GM19328 (cell line): Measurements from ENCODE around the gene C4orf17.

Source experiments
- ATAC-seq: cut with Tn5 transposase; IDR thresholded peaks from one replicate; pipeline ENCODE4 v1.9.1; 2021; ENCODE audit warnings: mild to moderate bottlenecking, moderate library complexity; ENCODE audit not compliant: unreplicated experiment

Gene C4orf17

DNA sequence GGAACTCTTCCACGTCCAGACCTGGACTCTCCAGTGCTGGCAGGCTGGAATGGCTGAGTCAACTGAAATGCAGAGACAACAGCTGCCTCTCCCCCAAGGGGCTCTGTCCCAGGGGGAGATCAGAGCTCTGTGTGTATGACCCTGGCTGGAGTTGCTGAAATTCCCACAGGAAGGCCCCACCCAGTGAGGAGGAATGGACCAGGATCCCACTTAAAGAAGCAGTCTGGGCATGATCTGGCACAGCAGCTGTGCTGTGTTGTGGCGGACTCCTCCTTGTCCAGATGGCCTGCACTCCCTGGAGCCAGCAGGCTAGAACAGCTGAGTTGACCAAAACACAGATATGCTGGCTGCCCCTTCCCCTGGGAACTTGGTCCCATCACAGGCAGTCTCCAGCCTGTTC, 25.4 kb downstream of the C4orf17 start:
- ATAC-seq: no peak

DNA sequence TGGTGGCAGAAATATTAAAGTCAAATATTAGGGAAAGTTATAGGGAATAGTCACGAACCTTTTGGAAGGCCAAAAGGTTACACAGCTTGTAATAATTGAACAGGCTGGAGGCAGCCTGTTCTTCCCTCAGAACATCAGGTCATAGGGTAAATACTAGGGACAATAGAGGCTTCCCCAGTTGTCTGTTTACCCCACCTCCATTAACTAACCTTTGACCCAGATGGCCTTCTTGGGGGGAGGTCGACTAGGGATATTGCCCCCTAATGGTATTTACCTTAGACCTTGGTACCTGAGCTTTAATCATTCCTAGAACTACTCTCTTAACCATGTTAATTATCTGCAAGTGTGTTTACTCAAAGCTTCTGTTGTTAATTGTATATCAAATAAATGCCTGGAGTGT, 26.0 kb downstream of the C4orf17 start:
- no peak for ATAC-seq

DNA sequence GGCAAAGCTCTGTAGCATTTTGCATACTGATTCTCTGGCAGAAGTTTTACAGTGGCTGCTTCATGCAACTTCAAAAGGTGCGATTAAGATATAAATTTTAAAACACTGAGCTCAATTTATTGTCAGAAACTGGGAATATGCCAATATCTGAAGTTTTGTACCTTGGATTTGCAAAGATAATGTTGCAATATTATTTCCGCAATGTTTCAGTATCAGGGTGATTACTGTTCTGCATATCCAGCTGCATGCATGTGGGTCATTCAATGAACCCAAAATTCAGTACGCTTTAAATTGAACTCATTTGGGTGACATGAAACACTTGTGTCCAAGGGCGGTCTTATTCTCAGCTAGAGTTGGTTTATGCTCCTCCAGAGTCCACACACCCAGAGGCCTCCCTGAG, 26.9 kb downstream of the C4orf17 start:
- no peak for ATAC-seq

DNA sequence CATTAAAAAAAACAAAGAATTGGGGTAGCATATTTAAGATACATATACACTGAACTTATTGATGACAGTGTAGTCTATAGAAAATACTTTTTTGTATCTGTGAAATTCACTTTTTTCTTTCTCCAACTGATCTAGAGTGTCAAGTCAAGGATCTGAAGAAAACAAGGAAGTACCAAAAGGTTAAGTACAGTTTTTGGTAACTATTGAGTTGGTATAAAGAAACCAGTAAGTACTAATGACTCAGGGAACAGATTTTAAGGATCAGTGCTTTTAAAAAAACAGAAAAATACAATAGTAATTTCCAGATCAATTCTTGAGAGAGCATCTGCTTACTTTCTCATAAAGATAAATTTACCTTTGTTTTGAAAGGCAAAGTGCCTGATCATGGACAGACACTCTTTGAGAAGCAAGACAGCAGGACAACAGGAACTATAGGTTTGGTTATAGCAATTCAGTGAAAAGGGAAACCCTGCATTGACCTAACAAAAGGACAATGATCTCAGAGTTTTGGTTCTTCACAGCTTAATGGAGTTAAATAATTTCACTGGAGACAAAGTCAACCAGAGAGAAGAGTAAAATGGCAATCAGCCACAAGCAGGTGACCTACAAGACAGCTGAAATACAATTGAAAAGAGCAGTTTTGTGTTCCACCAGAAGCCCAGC, 29.6 kb downstream of the C4orf17 start:
- ATAC-seq: no peak

DNA sequence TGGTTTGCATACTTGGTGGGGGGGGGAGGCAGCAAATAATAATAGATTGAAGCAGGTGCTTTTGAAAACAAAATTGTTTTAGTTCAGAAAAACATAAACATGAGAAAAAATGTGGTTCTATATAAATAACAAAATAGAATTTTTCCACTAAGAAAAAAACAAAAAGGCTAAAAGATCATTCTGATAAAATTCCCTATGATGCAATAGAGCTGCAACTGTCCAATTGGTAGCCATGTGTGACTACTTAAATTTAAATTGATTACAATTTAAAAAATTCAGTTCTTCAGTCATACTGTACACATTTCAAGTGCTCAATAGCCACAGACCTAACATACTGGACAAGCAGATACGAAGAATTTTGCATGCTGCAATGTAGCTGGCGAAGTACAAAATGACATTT, 42.1 kb downstream of the C4orf17 start:
- ATAC-seq: no peak

DNA sequence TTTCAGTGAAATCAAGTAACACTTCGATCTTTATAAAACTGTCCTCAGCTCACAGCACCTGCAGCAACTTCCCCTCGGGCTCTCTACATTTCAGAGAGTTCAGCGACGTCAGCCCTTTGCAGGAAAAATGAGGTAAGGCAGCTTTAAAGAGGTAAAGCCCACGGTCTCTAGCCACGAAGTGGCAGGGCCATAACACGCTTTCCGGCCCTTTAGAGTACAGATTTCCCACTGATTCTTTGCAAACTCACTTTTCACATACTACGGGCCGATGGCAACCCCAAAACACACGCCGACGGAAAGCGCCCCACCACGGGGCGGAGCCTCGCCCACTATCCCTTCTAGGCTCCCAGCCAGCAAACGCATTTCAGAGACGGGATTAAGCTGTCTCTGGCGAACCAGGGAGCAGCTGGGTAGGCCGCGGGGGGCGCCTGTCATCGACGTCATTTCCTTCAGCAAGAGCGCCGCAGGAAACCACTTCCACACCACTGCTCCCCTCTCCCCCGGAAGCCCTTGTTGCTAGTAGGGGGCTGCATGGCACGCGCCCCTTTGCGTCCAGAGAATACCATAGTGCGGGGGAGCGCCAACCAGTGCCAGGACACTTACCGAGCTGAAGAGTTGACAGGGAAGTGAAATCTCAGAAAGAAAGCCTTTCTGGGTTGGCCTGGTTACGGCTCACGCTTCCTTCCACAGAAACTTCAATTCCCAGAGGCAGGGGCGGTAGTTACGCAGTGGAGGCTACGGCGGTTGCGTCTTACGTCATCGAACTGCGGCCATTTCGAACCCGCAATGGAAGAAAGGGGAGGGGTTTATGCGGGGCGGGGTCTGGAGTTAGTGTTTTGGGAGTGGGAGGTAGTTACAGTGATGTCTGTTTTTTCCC, 52.7 kb downstream of the C4orf17 start, which contains the start of gene TRMT10A:
Gene TRMT10A (minus strand): TSS at position 730 of the 877 bp plus-strand sequence. CDS start 4,701 bp downstream, outside the sequence.
- ATAC-seq: peak; percentile 95

DNA sequence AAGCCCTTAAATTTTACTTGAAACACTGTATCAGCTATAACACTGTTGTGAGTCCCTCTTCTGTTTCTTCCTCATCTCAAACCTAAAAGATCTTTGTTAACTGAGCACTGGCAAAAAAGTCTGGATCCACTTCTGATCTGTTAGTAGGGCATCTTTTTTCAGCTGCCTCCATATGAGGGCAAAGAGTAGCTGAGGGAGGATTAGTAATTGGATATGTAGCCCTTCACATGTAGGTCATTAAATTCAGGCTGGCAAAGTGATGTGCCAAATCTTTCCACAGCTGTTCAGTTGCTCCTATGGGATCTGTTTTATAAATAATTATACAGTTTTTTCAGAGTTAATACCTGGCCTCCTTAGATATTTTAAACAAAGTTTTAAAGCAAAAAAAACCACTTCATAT, 54.1 kb downstream of the C4orf17 start:
- ATAC-seq: no peak

DNA sequence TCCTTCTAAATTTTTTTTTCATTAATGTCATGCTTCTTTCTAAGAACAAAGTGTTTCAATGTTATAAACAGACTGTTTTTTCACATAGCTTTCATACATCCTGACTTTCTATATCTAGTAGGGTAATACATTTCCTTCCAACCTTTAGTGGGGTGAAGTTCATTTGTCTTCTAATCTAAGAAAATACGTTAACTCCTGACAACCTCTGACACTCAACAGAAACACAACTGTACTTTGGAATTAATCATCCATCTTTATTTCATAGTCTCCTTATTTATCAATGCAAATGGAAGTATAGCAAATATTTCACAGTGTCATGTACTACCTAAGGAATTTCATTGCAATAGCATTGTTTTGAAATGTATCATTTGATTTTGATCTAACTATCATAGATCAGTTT, 61.1 kb downstream of the C4orf17 start:
- no peak for ATAC-seq

DNA sequence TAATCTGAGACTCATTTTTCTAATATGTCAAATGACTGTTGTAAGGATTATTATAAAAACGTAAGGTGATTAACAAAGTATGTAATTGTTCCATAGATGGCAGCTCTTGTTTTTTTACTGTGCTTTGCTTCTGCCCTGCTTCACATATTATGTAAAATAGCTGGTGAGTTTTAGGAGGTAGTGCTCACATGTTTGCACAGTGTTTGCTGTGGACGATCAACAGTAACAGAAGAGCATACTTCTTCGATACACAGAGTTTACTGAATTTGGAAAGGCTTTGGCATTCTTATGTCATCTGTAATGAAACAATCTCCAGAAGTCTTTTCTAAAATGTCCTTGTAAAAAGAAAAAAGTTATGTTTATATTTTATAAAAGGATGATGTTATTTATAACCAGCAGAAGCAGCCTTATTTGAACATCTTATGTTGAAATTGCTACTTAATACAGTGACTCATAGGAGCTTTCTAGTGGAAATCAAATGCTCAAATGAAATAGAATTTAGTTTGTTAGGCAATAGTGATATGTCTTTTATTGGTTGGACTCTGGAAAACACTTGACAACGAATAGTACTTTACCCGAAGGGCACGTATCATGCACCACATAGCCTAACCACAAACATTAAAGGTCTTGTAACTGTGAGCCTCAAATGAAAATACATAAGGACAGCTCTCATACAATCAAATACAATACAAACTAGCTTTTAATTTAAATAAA, 61.9 kb downstream of the C4orf17 start:
- ATAC-seq: no peak

DNA sequence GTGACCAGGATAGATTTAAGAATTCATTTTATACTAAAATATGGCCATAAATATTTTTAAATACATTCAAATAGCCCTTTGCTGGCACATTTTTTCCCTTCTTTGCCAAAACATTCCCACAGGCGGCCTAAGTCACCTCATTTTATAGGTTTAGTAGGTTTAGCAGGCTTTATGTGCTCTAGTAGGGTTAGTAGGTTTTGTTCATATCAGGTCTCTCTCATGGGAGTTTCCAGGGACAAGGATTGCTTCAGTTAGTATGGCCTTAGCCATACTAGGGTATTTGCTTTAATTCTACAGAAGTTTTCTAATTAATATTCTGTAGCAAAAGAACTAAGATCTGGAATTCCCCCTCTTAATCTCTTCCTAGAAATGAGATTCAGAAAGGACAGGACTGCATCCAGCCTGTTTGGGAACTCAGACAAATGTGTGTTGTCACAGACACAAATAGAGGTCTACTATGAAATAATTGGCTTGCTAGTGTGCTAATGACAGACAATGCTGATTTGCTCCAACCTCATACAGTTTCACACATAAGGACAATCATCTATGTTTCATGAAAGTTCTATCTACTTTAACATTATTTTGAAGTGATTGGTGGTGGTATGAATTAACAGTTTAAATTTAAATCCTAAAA, 63.0 kb downstream of the C4orf17 start:
- ATAC-seq: no peak

DNA sequence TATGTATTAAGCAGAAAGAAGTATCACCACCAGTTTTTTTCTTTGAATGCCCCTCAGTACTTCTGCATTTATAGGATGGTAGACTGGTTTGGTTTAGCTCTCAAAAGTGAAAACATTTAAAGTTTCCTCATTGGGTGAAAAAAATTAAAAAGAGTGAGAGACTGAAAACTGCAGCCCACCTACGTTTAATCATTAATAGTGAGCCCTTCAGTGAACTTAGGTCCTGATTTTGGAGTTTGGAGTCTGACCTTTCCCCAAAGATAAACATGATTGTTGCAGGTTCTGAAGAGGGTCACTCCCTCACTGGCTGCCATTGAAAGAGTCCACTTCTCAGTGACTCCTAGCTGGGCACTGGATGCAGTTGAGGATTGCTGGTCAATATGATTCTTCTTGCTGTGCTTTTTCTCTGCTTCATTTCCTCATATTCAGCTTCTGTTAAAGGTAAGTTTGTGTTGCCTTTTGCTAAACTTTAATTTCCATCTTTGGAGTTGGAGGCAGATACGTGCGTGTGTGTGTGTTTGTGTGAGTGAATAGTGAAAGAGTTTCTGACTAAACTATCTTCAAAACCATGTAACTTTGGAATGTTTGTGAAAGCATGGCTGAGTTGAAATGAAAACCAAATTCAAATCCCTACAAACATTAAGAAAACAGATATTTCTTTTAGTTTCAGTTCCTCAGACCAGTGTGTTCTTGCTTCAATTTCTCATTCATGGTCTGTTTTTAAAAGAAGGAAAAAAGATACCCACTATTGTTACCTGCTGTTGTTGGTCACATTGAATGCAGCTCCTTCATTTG, 63.9 kb downstream of the C4orf17 start, which contains the start of gene MTTP:
Gene MTTP (plus strand): TSS at position 295 of the 795 bp plus-strand sequence. CDS start 86 bp downstream, at position 381.
- peak; percentile 89 for ATAC-seq

DNA sequence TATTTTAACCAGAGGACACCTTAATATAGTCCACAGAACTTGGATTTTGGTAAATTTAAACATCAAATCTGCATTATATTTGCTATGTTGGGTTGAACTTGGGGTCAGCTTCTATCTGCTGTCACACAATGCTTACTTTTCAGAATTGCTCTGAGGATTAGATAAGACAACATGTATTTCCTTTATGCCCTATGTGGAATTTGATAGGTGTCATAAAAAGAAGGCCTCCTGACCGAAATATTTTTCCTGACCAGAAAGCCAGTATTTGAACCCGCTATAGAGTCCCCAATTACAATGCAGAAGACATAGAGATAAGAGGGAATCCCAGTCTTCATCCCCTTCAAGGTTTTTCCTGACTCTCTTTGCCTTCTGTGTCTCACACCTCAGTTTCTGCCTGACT, 67.9 kb downstream of the C4orf17 start:
- no peak for ATAC-seq

DNA sequence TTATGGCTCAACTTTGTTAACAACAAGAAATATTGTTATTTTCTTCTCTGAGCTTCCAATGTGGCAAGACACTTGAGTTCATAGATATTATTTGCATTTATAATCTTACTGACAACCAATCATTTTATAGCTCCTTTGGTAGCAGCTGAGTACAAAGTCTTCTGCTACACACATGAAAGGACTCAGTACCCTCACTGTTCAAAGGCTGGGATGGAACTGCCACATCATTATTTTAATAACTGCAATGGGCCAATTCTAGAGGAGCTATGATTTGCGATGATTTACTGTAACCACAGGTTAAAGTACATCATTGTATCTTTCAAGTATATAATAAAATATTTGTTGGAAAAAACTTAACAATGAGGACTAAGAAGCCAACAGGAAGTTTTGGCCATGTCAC, 74.7 kb downstream of the C4orf17 start:
- no peak for ATAC-seq

DNA sequence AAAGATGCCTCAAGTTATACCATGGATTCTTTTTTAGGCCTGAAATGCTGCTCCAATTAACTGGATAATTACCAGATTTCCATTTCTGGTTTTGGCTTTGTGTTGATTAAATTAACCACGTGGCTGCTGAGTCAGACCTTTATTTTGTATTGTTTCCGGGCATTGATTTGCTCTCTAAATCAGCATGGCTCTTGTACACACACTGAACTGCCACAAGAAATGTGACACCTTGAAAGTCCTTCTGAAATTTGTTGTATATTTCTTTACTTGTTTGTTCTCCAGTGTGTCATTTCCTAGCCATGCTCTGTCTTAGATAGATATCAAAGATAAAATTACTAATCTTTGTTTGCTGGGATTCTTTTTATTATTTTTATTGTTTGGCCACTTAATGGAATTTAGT, 75.5 kb downstream of the C4orf17 start:
- no peak for ATAC-seq

DNA sequence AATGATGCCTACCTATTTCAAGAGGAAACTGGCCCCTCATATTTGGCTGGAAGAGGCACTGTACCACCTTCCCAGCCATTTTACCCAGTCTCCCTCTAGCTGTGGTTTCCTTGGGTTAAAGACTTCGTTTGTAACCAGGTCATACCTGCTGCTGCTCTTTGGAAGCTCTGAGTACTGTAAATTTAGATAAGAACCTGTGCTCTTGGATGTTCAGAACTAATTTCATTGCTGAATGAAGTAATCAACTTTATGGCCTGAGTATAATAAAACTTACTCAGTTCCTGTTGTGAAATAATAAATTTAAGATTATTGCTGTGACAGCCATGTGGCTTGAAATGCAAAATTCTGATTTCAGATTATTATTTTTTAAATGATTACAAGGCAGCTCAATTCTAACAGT, 76.0 kb downstream of the C4orf17 start:
- ATAC-seq: no peak

DNA sequence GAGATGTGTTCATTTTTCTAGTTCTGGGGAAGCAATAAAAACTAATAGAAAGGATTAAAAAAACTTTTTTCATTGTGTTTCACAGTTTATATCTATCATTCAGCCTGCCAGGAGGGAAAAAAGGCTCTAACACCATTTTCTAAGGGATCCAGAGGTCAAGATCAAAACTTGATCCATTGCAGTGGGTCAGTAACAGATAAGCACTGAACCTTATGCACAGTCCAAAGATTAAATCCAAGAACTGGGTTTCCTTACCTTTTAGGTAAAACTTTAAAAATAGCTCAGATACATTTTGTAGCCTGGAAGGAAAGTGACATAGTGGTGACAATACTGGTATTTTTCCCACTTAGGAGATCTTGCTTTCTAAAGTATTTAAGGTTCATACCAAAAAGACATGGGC, 76.5 kb downstream of the C4orf17 start:
- ATAC-seq: no peak

DNA sequence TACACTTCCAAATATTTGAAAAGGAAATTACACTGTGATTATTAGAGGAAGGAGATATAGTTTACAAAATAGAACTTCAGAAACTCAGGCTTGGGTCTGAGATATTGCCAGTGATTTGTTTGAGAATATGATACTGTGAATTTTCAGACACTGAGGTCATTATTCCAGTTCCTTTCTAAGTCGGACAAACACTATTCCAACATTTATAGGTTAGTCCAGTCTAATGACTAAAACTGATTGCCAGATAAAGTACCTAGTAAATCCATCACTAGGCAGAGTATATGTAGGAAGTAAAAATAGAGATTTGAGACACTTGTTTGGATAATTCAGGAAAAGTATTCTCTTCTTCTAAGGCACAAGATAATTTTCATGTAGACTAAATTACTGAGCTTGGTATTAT, 77.0 kb downstream of the C4orf17 start:
- no peak for ATAC-seq

DNA sequence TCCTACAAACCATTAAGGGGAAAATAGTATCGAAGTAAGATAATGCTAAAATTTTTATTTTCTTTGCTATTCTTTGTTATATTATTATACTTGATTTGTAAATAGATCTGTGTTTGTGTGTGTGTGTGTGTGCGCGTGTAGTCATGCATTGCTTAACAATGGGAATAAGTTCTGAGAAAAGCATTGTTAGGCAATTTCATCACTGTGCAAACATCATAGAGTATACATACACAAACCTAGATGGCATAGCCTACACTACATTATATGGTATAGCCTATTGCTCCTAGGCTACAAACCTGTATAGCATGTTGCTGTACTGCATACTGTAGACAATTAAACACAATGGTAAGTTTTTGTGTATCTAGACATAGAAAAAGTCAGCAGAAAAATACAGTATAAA, 80.9 kb downstream of the C4orf17 start:
- no peak for ATAC-seq
